ENCODE data around the gene CEP131. TPM values are rescaled to one million over a fixed set of nuclear protein-coding genes. Genes with fewer than 3 reads are reported as not detected.

CEP131 gene
- total RNA-seq, 1 experiment from 2014 or later, result 5.1 TPM

DNA sequence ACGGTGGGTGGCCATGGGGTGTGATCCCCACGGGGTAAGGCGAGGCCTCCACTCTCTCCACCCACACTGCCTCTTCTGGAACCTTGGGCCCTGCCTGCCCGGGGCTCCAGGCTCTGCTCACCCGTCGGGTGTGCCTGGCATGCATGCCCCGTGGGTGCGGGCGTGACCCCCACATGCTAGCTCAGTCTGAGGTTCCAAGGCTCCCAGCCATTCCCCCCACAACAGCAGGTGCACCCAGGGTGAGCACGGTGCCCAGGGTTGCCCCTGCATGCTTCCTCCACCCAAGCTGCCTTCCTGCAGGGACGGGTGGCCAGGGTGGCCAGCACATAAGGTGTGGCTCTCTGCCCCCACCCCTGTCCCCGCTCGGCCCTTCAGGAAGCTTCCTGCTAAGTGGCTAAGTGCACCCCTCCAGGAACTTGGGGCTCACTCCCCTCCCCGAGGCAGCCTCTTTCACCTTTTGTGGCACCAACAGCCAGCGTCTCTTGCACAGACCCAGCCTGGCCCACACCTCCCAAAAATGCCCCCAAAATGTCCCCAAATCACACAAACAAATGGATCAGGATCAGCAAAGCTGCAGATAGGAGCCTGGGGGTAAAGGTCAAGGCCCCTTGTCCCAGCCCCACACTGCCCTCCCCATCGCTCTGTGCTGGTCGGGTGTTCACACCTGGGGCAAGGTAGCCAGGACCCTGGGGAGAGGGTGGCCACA is 78.9 kb downstream of the CEP131 start:
- Histone ChIP-seq H3K9me3 (ENCODE audit: low read length) (no peaks in the 10 kb centered on the region; the same call in 1 of the 2 replicates), H2AFZ (ENCODE audit: low read length) (no peak overlapping the region), H3K36me3 (ENCODE audit: insufficient read depth, low read length) (no peaks in the 10 kb centered on the region), H3K9ac (ENCODE audit: low read length) (no peak overlapping the region), H3K4me3 (ENCODE audit: low read length) (no peak overlapping the region), H4K20me1 (ENCODE audit: insufficient read depth, low read depth, low read length) (no peaks in the 10 kb centered on the region), H3K9me2 (replicated peaks; ENCODE audit: insufficient read depth, low read length) (no peaks in the 10 kb centered on the region), H3K27ac (ENCODE audit: low read length) (no peak overlapping the region), H3K4me2 (ENCODE audit: low read depth, low read length, poor library complexity, severe bottlenecking) (no peak overlapping the region), H3K79me2 (ENCODE audit: low read length) (no peaks in the 10 kb centered on the region), H3K27me3 (ENCODE audit: low read length) (no peaks in the 10 kb centered on the region), H3K4me1 (ENCODE audit: low read length) (no peaks in the 10 kb centered on the region)
- DNase-seq, result no peak

DNA sequence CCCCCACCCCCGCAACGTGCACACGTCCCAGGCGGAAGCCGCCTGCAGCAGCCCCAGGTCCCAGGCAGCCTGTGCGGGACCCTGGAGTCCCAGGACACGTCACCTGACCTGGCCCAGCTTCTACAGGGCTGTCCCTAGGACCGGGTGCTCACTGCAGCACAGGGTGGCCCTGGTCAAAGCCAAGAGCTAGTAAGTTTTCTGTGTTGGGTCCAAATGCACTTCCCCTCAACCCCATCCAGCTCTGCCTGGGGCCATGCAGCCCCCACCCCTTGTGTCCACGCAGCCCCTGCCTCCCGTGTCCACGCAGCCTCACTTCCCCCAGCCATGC is 79.6 kb downstream of the CEP131 start:
- H4K20me1 ChIP-seq (ENCODE audit: insufficient read depth, low read depth, low read length), result no peaks in the 10 kb centered on the region
- no peak overlapping the region for H3K4me3 ChIP-seq (ENCODE audit: low read length)
- no peak for DNase-seq
- no peak overlapping the region for H3K9ac ChIP-seq (ENCODE audit: low read length)
- H3K27ac ChIP-seq (ENCODE audit: low read length), result no peak overlapping the region
- H3K9me2 ChIP-seq (replicated peaks; ENCODE audit: insufficient read depth, low read length), result no peaks in the 10 kb centered on the region
- H2AFZ ChIP-seq (ENCODE audit: low read length), result no peak overlapping the region
- H3K27me3 ChIP-seq (ENCODE audit: low read length), result no peaks in the 10 kb centered on the region
- no peaks in the 10 kb centered on the region for H3K4me1 ChIP-seq (ENCODE audit: low read length)
- no peaks in the 10 kb centered on the region for H3K36me3 ChIP-seq (ENCODE audit: insufficient read depth, low read length)
- H3K9me3 ChIP-seq (ENCODE audit: low read length), result peaks cover 2% of the 10 kb centered on the region; the same call in 1 of the 2 replicates
- H3K4me2 ChIP-seq (ENCODE audit: low read depth, low read length, poor library complexity, severe bottlenecking), result no peak overlapping the region
- no peaks in the 10 kb centered on the region for H3K79me2 ChIP-seq (ENCODE audit: low read length)

GRCh38 chr17:81142301-81143199 is 80.2 kb downstream of the CEP131 start:
- peak; percentile 86 for DNase-seq
- no peaks in the 10 kb centered on the region for H3K4me1 ChIP-seq (ENCODE audit: low read length)
- no peak overlapping the region for H3K27ac ChIP-seq (ENCODE audit: low read length)
- no peak overlapping the region for H2AFZ ChIP-seq (ENCODE audit: low read length)
- H3K9me2 ChIP-seq (replicated peaks; ENCODE audit: insufficient read depth, low read length), result no peaks in the 10 kb centered on the region
- H4K20me1 ChIP-seq (ENCODE audit: insufficient read depth, low read depth, low read length), result no peaks in the 10 kb centered on the region
- H3K36me3 ChIP-seq (ENCODE audit: insufficient read depth, low read length), result no peaks in the 10 kb centered on the region
- no peaks in the 10 kb centered on the region for H3K79me2 ChIP-seq (ENCODE audit: low read length)
- H3K9me3 ChIP-seq (ENCODE audit: low read length), result peaks cover 3% of the 10 kb centered on the region; the same call in 1 of the 2 replicates
- H3K9ac ChIP-seq (ENCODE audit: low read length), result no peak overlapping the region
- H3K4me2 ChIP-seq (ENCODE audit: low read depth, low read length, poor library complexity, severe bottlenecking), result no peak overlapping the region
- no peaks in the 10 kb centered on the region for H3K27me3 ChIP-seq (ENCODE audit: low read length)
- no peak overlapping the region for H3K4me3 ChIP-seq (ENCODE audit: low read length)

- DNase-seq, result no peak
- Histone ChIP-seq H3K9me3 (ENCODE audit: low read length) (peaks cover 3% of the 10 kb centered on the region; the same call in 1 of the 2 replicates), H3K4me1 (ENCODE audit: low read length) (no peaks in the 10 kb centered on the region), H3K4me2 (ENCODE audit: low read depth, low read length, poor library complexity, severe bottlenecking) (no peak overlapping the region), H3K27ac (ENCODE audit: low read length) (no peak overlapping the region), H3K9me2 (replicated peaks; ENCODE audit: insufficient read depth, low read length) (no peaks in the 10 kb centered on the region), H3K36me3 (ENCODE audit: insufficient read depth, low read length) (no peaks in the 10 kb centered on the region), H3K9ac (ENCODE audit: low read length) (no peak overlapping the region), H4K20me1 (ENCODE audit: insufficient read depth, low read depth, low read length) (no peaks in the 10 kb centered on the region), H3K4me3 (ENCODE audit: low read length) (no peak overlapping the region), H3K27me3 (ENCODE audit: low read length) (no peaks in the 10 kb centered on the region), H2AFZ (ENCODE audit: low read length) (no peak overlapping the region), H3K79me2 (ENCODE audit: low read length) (no peaks in the 10 kb centered on the region)
Measured at GRCh38 chr17:81140695-81141094, 82.1 kb downstream of the CEP131 start.

DNA sequence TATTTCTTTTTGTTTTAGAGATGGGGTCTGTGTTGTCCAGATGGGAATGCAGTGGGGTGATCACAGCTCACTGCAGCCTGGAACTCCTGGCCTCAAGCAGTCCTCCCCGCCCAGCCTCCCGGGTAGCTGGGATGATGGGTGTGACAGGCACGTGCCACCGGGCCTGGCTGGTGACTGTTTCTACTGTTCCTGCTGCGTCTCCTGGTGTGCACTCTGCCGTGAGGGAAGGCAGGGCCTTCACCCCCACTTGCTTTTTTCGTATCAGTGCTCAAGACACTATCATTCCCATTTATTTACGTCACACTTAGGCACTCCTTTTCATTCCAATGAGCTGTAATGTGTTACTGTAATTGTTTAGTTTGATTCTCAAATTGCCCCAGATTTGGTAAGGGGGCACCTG is 82.7 kb downstream of the CEP131 start:
- H3K9me3 ChIP-seq (ENCODE audit: low read length), result peaks cover 3% of the 10 kb centered on the region; the same call in 1 of the 2 replicates
- H3K4me2 ChIP-seq (ENCODE audit: low read depth, low read length, poor library complexity, severe bottlenecking), result no peak overlapping the region
- no peak for DNase-seq
- H2AFZ ChIP-seq (ENCODE audit: low read length), result no peak overlapping the region
- H3K4me3 ChIP-seq (ENCODE audit: low read length), result no peak overlapping the region
- no peaks in the 10 kb centered on the region for H3K4me1 ChIP-seq (ENCODE audit: low read length)
- H3K79me2 ChIP-seq (ENCODE audit: low read length), result no peaks in the 10 kb centered on the region
- no peaks in the 10 kb centered on the region for H3K9me2 ChIP-seq (replicated peaks; ENCODE audit: insufficient read depth, low read length)
- H3K36me3 ChIP-seq (ENCODE audit: insufficient read depth, low read length), result no peaks in the 10 kb centered on the region
- H3K27ac ChIP-seq (ENCODE audit: low read length), result no peak overlapping the region
- H3K27me3 ChIP-seq (ENCODE audit: low read length), result no peaks in the 10 kb centered on the region
- H4K20me1 ChIP-seq (ENCODE audit: insufficient read depth, low read depth, low read length), result no peaks in the 10 kb centered on the region
- no peak overlapping the region for H3K9ac ChIP-seq (ENCODE audit: low read length)

Other genes starting within 250 kb of the CEP131 start
- gene CHMP6, start 231.1 kb downstream of the CEP131 start, total RNA-seq (2014; rRNA removed; shearing (Covaris generic); ENCODE audit: low replicate concordance), result 16.1 and 23.1 TPM in 2 replicates
- gene BAIAP2, start 187.8 kb downstream of the CEP131 start, total RNA-seq (2014; rRNA removed; shearing (Covaris generic); ENCODE audit: low replicate concordance), result not detected in 2 replicates
- gene PVALEF, start 57.5 kb downstream of the CEP131 start, total RNA-seq (2014; rRNA removed; shearing (Covaris generic); ENCODE audit: low replicate concordance), result not detected in 2 replicates
- not detected in 2 replicates for gene AATK, start 56.7 kb downstream of the CEP131 start, total RNA-seq (2014; rRNA removed; shearing (Covaris generic); ENCODE audit: low replicate concordance)
- 14.5 and 36.6 TPM in 2 replicates for gene TEPSIN, start 16.1 kb upstream of the CEP131 start, total RNA-seq (2014; rRNA removed; shearing (Covaris generic); ENCODE audit: low replicate concordance)
- 34.7 and 81.5 TPM in 2 replicates for gene NDUFAF8, start 16.4 kb upstream of the CEP131 start, total RNA-seq (2014; rRNA removed; shearing (Covaris generic); ENCODE audit: low replicate concordance)
- gene SLC38A10, start 72.3 kb upstream of the CEP131 start, total RNA-seq (2014; rRNA removed; shearing (Covaris generic); ENCODE audit: low replicate concordance), result 20.8 and 48.8 TPM in 2 replicates
- not detected in 2 replicates for gene BAHCC1, start 172.5 kb upstream of the CEP131 start, total RNA-seq (2014; rRNA removed; shearing (Covaris generic); ENCODE audit: low replicate concordance)